ENCODE results near the gene HIVEP3.

Gene HIVEP3

GRCh38 chr1:41874151-41874719 is 44.5 kb downstream of the HIVEP3 start:
- DNase-seq (ENCODE audit: low read depth): no peak

DNA sequence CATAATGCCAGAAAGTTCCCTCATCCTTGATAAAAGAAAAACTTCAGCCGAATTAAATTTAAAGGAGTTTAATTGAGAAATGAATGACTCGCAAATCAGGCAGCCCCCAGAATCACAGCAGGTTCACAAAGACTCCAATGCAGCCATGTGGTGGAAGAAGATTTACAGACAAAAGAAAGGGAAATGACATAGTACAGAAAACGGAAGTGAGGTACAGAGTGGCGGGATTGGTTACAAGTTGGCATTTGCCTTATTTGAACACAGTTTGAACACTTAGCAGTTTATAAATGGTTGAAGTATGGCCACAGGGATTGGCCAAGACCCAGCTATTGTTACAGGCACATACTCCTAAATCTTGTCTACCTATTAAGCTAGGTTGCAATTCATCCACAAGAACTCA is 46.6 kb downstream of the HIVEP3 start:
- no peak for DNase-seq (ENCODE audit: low read depth)

- peak; percentile 50 for DNase-seq (ENCODE audit: low read depth)
Measured at GRCh38 chr1:41870076-41870562, 48.6 kb downstream of the HIVEP3 start.

DNA sequence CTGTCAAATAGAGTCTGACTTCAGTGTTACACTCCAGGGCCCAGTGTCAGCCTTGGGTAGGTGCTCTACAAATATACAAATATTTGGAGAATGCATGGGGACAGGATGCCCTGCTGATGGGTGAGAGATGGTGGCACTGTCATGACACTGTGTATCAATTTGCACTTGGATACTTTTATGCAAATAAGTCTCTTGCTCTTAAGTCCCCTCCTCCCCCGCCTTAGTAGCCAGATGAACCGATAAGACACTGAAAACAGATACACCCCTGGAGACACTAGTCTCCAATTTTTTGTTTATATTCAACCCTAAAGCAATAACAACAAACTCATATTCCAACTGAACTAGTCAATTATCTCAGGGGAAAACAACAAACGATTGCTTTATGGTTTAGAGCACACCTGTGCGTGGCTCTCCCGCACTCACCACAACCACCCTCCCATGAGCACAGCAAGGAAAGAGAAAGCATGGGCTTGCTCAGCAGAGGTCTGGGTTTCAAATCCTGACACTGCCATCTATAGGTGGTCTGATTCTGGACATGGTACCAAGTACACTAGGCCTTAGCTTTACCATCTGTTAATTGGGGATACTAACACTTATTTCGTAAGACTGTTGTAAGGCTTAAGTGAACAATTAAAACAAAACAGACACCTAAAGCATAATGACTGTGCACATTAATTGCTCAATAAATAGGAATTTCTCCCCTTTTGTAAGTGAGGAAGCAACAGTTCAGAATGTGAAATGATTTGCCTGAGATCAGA is 50.3 kb downstream of the HIVEP3 start:
- DNase-seq (ENCODE audit: low read depth): no peak

DNA sequence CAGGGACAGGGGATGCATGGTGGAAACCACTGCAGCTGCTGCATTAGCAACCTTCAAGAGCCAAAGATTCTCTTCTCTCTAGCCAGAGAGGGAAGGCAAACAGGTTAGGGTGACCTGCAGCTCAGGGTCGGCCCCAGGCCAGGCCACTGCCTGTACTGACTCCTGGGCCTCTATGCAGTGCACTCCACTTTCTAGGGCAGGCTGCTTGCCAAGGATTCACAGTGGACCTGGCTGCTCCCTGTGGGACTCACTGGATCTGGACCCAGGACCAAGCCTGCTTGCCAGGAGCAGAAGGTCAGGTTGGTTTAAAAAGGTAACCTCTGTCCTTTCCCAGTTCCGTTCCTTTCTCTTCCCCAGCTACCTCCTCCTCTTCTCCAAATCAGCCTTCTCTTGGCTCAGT is 52.4 kb downstream of the HIVEP3 start:
- DNase-seq (ENCODE audit: low read depth): no peak

- DNase-seq (ENCODE audit: low read depth): no peak
Measured at GRCh38 chr1:41864471-41865040, 54.2 kb downstream of the HIVEP3 start.

DNA sequence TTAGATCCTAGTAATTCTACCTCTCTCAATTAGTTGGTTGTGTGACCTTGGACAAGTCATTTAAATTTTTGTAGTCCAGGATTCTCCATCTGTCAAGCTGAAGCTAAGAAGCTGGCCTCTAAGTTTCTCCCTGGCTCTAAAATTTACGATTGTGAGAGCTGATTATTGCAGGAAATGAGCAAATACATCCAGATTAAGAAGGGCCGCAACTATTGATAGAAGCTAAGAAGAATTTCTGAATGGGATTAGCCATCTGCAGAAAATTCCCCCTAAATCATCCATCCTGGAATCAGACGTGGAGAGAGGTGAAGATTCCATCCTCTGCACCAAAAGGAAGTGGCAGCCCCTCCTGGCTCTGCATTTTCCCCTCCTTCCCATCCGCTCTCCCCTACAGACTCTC is 55.0 kb downstream of the HIVEP3 start:
- no peak for DNase-seq (ENCODE audit: low read depth)

- peak; percentile 56 for DNase-seq (ENCODE audit: low read depth)
Measured at GRCh38 chr1:41862384-41863221, 56.1 kb downstream of the HIVEP3 start.

DNA sequence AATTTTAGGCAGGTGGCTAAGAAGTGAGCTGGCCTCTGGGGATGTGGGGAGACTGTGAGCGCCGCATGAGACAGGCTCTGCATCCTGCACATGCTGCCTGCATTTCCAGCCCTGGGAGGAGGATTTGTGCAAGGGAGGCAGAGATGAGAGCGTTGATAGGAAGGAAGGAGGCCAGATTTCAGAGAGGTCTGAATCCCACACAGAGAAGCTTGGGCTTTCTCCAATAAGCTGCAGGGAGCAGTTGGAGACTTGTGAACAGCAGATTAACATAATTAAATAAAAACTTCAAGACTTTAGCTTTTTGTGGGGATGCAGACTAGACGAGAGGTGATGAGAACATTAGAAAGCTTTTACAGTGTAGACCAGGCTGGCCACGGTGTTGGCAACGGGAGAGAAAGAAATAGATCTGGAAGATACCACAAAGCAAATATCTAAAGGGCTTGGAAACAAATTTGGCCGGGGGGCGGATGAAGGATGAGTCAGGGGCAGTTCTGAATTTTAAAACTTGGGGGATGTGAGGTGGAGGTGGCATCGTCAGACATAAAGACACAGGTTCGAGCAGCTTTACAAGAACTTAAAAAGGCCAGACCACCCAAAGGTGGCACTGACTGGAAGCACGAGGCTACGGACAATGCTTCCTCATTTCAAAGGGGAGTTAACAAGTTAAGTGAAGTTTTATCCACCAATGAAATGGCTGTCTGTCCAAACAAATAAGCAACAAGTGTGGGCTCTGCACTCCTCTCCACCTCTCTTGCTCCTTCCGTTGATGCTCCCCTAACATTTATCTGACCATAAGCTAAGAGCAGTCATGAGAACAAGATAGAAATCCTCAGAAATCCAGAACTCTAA is 57.0 kb downstream of the HIVEP3 start:
- no peak for DNase-seq (ENCODE audit: low read depth)

- DNase-seq (ENCODE audit: low read depth): no peak
Measured at GRCh38 chr1:41860771-41861170, 58.0 kb downstream of the HIVEP3 start.

- no peak for DNase-seq (ENCODE audit: low read depth)
Measured at GRCh38 chr1:41860214-41860613, 58.5 kb downstream of the HIVEP3 start.

- no peak for DNase-seq (ENCODE audit: low read depth)
Measured at GRCh38 chr1:41859686-41860085, 59.0 kb downstream of the HIVEP3 start.

GRCh38 chr1:41856944-41857285 is 61.8 kb downstream of the HIVEP3 start:
- no peak for DNase-seq (ENCODE audit: low read depth)

DNA sequence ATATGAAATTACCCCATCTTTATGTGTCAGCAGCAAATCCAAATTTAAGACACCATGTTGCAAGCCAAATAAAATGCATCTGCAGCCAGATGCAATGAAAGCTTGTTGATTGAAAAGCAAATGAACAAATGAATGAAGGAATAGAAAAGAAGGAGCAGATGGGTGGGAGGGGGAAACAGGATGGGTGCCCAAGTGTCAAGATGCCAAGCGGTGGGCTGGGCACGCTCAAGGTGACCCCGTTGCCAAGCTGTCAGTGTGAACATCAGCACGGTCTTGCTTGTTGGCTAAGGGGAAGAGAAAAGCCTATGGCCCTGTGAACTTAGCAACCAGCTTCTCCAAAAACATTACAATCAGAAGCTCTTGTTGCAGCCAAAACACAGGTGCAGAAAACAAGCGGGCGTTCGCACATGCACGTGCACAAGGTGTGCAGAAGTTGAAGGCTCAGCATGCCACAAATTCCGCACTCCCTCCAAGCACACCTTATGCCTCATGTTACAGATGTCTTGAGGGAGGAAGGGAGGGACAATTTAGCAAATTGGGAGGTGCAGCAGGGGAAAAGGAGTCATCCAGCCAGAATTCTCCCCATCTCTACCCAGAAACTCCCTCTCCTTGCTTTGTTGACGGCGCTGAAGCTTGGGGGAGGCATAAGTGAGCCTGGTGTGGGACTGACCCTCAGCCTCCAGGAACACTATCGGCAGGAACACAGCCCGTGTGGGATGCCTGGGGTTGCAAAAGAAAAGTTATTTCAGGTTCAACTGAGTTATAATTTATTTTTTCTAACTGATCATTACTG is 62.4 kb downstream of the HIVEP3 start:
- DNase-seq (ENCODE audit: low read depth): no peak

GRCh38 chr1:41855713-41856112 is 63.0 kb downstream of the HIVEP3 start:
- DNase-seq (ENCODE audit: low read depth): no peak

DNA sequence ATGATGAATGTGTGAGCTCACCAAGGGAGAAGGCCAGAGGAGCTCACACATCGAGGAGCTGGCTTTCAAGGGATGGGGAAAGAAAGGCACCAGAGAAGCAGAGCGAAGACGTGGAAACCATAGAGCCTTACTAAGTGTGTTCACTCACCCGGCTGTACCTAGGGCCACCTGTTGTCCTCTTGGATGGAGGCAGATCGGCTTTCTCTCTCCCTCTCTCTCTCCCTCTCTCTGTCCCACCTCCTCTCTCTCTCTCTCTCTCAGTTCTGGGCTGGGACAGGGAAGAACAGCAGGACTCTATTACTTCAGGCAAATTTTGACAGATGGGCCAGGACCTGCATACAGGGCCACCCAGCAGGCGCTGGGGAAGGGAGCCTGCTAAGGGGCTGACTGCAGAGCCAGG is 64.8 kb downstream of the HIVEP3 start:
- no peak for DNase-seq (ENCODE audit: low read depth)

- DNase-seq (ENCODE audit: low read depth): no peak
Measured at GRCh38 chr1:41852091-41852490, 66.6 kb downstream of the HIVEP3 start.

GRCh38 chr1:41851589-41851988 is 67.1 kb downstream of the HIVEP3 start:
- no peak for DNase-seq (ENCODE audit: low read depth)

DNA sequence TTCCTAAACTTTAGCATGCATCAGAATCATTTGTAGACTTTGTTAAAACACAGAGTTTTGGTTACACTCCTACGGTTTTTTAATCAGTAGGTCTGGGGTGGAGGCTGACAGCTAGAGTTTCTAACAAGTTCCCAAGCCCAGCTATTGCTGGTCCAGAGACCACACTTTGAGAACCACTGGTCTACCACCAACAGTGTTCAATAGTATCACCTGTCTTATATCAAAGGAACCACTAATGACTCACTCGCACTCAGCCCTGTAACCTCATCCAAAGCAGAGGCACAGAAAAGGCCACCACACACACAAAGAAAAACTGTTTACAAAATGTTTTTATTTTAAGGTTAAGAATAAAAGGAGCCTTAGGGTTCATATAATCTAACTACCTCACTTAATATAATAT is 68.7 kb downstream of the HIVEP3 start:
- DNase-seq (ENCODE audit: low read depth): no peak

DNA sequence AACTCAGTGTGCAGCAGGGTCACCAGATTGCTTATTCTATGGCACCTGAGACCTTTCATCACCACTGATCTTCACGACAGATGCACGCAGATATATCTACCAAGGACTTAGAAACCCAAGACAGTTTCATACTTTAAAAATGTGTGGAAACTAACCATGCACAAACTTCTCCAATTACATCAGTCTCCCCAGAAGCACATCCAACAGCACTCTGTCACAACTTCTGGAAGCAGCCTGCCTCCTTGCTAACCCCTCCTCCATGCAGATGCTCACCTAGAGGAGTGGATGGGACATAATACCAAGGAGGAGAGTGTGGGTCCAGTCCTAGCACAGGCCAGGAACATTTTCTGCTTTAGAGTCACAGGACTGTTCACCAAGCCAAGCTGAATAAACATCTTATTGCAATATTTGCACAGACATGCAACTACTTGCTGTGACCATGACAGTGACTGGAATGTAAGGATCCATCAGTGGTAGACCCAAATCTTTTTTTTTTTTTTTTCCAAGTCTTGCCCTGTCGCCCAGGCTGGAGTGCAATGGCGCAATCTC is 69.4 kb downstream of the HIVEP3 start:
- no peak for DNase-seq (ENCODE audit: low read depth)

Data from HS-5 (cell line).